Measurements from ENCODE around the gene PRF1.

GRCh38 chr10:70650104-70650503 lies 47.6 kb upstream of the PRF1 start:
- TF ChIP-seq CTCF (IDR thresholded peaks at IDR 0.05; ENCODE audit: low read depth, low read length, poor library complexity, severe bottlenecking) (no peak), EZH2phosphoT487 (IDR thresholded peaks at IDR 0.05; ENCODE audit: borderline replicate concordance, low read length) (no peak)

Data from DOHH2 (cell line).